HG03442 (cell line): ENCODE measurements around the gene HS6ST3.
"Not testable (repeated sequence)": the region's sequence is repeated elsewhere in the genome, so short reads cannot be mapped to it uniquely, and the experiment has no call there.

Experiments used
- ATAC-seq: cut with Tn5 transposase; IDR thresholded peaks from one replicate; pipeline ENCODE4 v1.9.1; 2021; ENCODE audit warnings: mild to moderate bottlenecking, moderate library complexity; ENCODE audit not compliant: unreplicated experiment

Gene HS6ST3

DNA sequence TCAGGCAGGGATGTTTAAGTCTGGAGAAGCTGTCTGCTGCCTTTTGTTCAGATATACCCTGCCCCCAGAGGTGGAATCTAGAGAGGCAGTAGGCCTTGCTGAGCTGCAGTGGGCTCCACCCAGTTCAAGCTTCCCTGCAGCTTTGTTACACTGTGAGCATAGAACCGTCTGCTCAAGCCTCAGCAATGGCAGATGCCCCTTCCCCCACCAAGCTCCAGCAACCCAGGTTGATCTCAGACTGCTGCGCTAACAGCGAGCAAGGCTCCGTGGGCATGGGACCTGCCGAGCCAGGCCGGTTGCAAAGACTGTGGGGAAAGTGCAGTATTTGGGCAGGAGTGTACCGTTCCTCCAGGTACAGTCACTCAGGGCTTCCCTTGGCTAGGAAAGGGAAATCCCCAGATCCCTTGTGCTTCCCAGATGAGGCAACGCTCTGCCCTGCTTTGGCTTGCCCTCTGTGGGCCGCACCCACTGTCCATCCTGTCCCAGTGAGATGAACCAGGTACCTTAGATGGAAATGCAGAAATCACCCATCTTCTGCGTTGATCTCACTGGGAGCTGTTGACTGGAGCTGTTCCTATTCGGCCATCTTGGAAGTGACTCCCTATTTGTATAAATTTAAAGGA lies 434.6 kb downstream of the HS6ST3 start:
- ATAC-seq: not testable (repeated sequence)

DNA sequence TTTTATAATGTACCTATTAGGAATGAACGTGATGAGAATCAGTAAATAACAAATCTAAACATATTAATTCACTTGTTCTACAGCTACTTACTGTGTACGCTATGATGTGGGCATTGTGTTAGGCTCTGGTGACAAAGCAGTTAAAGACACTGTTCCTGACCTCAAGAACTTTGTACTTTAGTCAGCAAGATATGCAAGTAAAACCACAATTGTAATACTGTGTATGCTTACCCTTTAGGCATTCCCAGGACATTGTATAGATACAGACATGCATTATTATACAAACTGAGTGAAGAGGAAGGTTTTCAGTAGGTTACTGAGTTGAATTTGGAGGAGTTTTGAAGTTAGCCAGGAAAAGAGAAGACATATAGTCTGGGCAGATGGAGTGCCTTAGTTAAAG lies 435.8 kb downstream of the HS6ST3 start:
- ATAC-seq: no peak

GRCh38 chr13:96527497-96527896 lies 437.6 kb downstream of the HS6ST3 start:
- no peak for ATAC-seq

- ATAC-seq: no peak
Measured at GRCh38 chr13:96532804-96533203, 442.9 kb downstream of the HS6ST3 start.

DNA sequence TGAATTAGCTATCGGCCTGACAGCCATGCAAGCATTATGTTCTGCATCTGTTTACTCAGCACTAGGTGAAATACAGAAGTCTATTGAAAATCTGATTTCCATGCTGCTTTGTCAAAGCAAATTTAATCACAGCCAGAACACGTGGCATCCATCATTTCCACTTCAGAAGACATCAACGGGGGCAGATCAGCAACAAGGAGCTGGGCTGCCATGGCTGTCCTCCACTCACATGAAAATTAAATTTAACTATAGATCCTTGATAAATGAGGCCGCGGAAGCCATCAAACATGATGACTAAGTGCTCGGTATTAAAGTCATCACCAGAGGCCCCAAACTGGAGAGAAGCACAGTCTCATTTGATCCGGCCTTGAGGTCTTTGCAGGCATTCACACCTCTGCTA lies 443.5 kb downstream of the HS6ST3 start:
- ATAC-seq: no peak

DNA sequence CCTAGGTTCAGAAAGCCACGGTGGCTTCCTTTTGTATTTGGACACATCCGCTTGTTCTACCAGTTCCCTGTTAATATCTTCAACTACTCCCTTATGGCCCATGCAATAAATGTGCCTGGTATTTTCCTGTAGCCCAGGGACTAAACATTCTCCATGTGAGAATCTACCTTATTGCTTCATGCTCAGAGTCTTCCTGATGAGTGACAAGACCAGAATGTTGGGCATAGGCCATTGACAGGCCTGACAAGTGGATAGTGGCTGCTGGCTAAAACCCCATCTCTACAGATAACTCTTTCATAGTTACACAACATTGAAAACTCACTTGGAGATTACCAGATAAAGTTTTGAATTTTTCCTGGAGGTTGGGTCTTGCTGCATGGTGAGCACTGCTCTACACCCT lies 449.9 kb downstream of the HS6ST3 start:
- ATAC-seq: no peak

GRCh38 chr13:96540670-96541069 lies 450.8 kb downstream of the HS6ST3 start:
- ATAC-seq: no peak

GRCh38 chr13:96542986-96543385 lies 453.1 kb downstream of the HS6ST3 start:
- no peak for ATAC-seq

- no peak for ATAC-seq
Measured at GRCh38 chr13:96544957-96545356, 455.1 kb downstream of the HS6ST3 start.

- no peak for ATAC-seq
Measured at GRCh38 chr13:96546463-96546862, 456.6 kb downstream of the HS6ST3 start.

- no peak for ATAC-seq
Measured at GRCh38 chr13:96551546-96551945, 461.6 kb downstream of the HS6ST3 start.

DNA sequence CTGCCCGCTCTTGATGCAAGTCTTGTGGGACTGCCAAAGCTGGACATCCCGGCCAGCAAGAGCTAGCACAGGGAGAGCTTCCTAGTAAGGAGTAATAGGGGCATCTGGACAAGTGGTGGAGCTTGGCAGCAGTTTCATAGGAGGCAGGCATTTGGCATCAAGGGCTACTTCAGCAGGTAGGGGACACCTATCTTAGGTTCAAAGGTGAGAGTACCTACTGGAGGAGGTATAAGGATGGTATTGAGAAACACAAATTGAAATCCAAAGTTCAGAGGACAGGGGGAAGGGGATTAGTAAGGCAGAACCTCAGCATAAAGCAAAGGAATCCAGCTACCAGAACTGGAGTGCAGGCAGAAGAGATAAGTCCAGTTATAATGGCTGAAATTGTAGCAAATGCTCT lies 462.7 kb downstream of the HS6ST3 start:
- ATAC-seq: no peak

- no peak for ATAC-seq
Measured at GRCh38 chr13:96553796-96554195, 463.9 kb downstream of the HS6ST3 start.

DNA sequence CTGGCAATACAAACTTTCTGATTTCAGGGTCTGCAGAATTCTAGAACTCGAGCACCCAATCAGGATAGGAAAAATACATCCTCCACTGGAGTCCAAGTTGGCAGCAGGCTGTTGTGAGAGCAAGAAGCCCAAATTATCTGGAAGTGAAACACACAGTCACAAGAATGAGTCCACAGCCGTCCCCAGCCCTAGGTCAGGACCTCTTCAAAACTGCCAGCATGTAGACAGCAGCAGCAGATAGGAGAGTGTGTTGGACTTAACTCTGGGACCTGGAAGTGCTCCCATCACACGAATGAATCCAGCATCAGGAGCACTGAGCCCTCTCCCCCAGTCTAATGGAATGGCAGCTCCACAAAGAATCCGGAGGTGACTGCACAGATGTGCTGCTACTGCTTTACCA lies 483.7 kb downstream of the HS6ST3 start:
- ATAC-seq: no peak

- no peak for ATAC-seq
Measured at GRCh38 chr13:96575423-96576320, 485.8 kb downstream of the HS6ST3 start.

DNA sequence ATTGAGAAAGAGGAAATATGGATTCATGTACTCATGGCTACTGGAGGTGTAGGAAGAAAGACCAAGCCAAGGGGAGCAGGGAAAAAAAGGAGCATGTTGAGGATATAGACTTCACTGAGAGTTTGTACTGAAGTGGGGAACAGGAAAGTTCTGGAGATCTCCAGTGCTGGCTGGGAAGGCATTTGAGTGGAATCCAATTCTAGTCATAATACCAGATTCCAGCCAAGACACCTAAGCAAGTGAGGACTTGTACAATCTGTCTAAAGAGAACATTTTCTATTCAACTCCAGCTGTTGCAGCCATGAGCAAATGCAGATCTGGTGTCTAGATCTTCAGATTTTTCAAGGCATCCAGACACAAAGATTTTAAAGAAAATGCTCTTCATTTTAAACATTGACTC lies 491.8 kb downstream of the HS6ST3 start:
- no peak for ATAC-seq

DNA sequence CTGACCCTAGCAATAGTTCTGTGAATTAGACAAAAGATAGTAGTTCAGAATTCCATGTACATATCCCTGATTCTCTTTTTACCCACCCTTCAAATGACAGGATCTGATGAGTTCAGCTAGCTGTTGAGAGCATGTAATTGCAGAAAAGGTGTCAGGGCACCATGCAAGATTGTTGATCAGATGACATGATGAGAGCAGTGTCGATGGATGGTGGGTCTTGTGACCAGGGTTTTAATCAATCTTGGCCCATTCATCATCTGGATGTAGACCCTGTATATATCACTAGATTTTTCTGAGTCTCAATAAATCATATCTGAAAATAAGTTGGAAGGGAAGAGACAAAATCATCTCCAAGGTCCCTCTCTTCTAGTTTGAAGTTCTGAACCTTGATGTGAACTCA lies 525.3 kb downstream of the HS6ST3 start:
- ATAC-seq: no peak

DNA sequence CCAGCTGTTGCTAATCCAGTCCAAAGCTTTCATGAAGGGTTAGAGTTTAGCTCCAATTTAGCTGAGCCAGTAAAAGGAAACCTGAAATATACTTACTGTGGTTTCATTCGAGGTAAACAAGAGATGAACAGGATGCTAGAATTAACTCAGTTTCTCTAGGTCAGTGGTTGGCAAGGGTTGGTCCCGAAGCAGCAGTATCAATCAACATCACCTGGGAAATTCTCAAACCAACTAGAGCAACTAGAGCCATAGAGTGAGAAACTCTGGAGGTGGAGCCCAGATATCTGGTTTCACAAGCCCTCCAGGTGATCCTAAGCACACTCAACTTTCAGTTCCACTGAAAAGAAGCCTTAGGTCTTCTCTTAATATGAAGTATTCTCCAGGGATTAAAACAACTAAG lies 527.6 kb downstream of the HS6ST3 start:
- no peak for ATAC-seq

- no peak for ATAC-seq
Measured at GRCh38 chr13:96621634-96622183, 531.8 kb downstream of the HS6ST3 start.

- ATAC-seq: no peak
Measured at GRCh38 chr13:96629331-96629730, 539.4 kb downstream of the HS6ST3 start.

GRCh38 chr13:96632536-96633320 lies 542.8 kb downstream of the HS6ST3 start:
- no peak for ATAC-seq
